Activated CD4-positive, CD25-positive, alpha-beta regulatory T cell treated with anti-CD3 and anti-CD28 coated beads, Interleukin-2, amount 50 U/mL, for 16 hours (primary cell): ENCODE results near the gene WDR3.
"Not testable (repeated sequence)": the region's sequence is repeated elsewhere in the genome, so short reads cannot be mapped to it uniquely, and the experiment has no call there.

Experiments used
- DNase-seq: peaks from one replicate; pipeline ENCODE4 v3.0.0-alpha.2; 2020; ENCODE audit warnings: low read depth, low spot score

The WDR3 gene

GRCh38 chr1:117929343-117930172 lies at the start of gene WDR3, which contains the start of gene GDAP2:
Gene WDR3, plus strand, starts transcription at chr1:117929739. Its CDS starts 3,581 bp downstream, at chr1:117933320.
Gene GDAP2, minus strand, starts transcription at chr1:117929621. Its CDS starts 9,264 bp downstream, at chr1:117920357.
- peak; percentile 94 for DNase-seq

- DNase-seq = no peak
Observed at GRCh38 chr1:117883616-117884015, 45.9 kb upstream of the WDR3 start.

- DNase-seq = no peak
Observed at GRCh38 chr1:117886101-117886795, 43.3 kb upstream of the WDR3 start.

- DNase-seq = no peak
Observed at GRCh38 chr1:117890452-117890851, 39.1 kb upstream of the WDR3 start.

GRCh38 chr1:117892512-117892911 lies 37.0 kb upstream of the WDR3 start:
- DNase-seq = no peak

GRCh38 chr1:117894078-117894477 lies 35.5 kb upstream of the WDR3 start:
- no peak for DNase-seq

- DNase-seq = peak; percentile 42
Observed at GRCh38 chr1:117895482-117896114, 33.9 kb upstream of the WDR3 start.

GRCh38 chr1:117897551-117897950 lies 32.0 kb upstream of the WDR3 start:
- DNase-seq = no peak

GRCh38 chr1:117899801-117900200 lies 29.7 kb upstream of the WDR3 start:
- no peak for DNase-seq

- no peak for DNase-seq
Observed at GRCh38 chr1:117902944-117903343, 26.6 kb upstream of the WDR3 start.

GRCh38 chr1:117904485-117904884 lies 25.1 kb upstream of the WDR3 start:
- DNase-seq = no peak

GRCh38 chr1:117905019-117905418 lies 24.5 kb upstream of the WDR3 start:
- DNase-seq = no peak

- no peak for DNase-seq
Observed at GRCh38 chr1:117911051-117911450, 18.5 kb upstream of the WDR3 start.

- DNase-seq = no peak
Observed at GRCh38 chr1:117919376-117919775, 10.2 kb upstream of the WDR3 start.

- no peak for DNase-seq
Observed at GRCh38 chr1:117921991-117922390, 7.5 kb upstream of the WDR3 start.

GRCh38 chr1:117922717-117923116 lies 6.8 kb upstream of the WDR3 start:
- DNase-seq = not testable (repeated sequence)

GRCh38 chr1:117925981-117926380 lies 3.6 kb upstream of the WDR3 start:
- DNase-seq = no peak

GRCh38 chr1:117928881-117929342 lies 627 bp upstream of the WDR3 start:
- peak; percentile 3 for DNase-seq

GRCh38 chr1:117930173-117930447 lies 571 bp downstream of the WDR3 start:
- no peak for DNase-seq

GRCh38 chr1:117930484-117930883 lies 945 bp downstream of the WDR3 start:
- DNase-seq = no peak

- no peak for DNase-seq
Observed at GRCh38 chr1:117932576-117932975, 3.0 kb downstream of the WDR3 start.

GRCh38 chr1:117933769-117934168 lies 4.2 kb downstream of the WDR3 start:
- DNase-seq = no peak

- no peak for DNase-seq
Observed at GRCh38 chr1:117942293-117942692, 12.8 kb downstream of the WDR3 start.
